ENCODE measurements around the gene FUOM.
A peak's percentile ranks its signal among the peaks of the same experiment; 100 is the strongest.

The FUOM gene, protein sequence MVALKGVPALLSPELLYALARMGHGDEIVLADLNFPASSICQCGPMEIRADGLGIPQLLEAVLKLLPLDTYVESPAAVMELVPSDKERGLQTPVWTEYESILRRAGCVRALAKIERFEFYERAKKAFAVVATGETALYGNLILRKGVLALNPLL

DNA sequence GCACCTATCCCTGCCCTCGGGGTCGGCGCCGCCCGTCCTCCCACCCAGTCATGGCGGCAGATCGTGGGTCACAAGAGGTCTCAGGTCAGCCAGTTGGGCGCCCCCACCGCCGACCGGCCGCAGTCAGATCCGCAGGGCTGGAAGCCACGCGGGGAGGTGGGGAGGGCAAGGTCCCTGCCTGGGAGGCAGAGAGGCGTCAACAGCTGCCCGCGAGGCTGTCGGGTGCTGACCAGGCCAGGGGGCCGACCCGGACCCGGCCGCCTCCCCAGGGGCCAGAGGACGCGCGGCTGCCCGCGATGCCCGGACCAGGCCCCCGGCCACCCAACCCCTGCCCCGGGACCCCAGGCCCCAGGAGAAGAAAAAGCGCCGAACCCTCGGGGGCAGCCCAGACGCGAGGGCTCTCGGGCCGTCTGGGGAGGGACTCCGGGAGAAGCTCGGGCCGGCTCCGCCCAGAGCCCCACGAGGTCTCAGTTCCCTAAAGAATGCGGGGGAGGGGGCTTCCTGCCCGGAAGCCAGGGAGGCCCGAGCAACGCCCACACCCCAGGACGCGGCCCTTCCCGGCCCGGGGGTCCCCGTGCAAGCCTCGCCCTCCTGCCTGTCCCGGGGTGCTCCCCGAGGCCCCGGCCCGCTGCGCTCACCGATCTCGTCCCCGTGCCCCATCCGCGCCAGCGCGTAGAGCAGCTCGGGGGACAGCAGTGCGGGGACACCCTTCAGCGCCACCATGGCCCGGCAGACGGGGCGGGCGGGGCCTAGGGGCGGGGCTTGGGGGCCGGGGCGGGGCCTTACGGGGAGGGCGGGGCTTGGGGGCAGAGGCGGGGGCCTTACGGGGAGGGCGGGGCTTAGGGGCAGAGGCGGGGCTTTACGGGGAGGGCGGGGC is at the start of gene FUOM:
FUOM (minus strand) TSS at position 735 of the 877 bp plus-strand sequence; CDS start at position 723, 12 bp downstream.
- DNase-seq (ENCODE audit: extremely low read depth in 1 of 2, low read depth in 1 of 2): peak in 1 of 2 donors; percentile 47

DNA sequence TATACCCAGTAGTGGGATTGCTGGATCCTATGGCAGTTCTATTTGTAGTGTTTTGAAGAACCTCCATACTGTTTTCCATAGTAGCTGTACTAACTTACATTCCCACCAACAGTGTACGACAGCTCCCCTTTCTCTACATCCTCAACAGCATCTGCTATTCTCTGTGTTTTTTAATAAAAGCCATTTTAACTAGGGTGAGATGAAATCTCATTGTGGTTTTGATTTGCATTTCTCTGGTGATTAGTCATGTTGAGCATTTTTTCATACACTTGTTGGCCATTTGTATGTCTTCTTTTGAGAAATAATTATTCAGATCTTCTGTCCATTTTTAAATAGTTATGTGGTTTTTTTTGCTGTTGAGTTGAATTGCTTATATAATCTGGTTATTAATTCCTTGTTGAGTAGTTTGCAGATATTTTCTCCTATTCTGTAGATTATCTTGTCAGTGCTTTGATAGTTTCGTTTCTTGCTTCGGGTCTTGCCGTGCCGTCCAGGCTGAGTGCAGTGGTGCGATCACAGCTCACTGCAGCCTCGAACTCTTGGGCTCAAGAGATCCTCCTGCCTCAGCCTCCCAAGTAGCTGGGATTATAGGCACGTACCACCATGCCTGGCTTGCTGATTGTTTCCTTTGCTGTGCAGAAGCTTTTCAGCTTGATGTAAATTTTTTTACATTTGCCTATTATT is 48.2 kb upstream of the FUOM start:
- DNase-seq (ENCODE audit: extremely low read depth in 1 of 2, low read depth in 1 of 2): no peak

DNA sequence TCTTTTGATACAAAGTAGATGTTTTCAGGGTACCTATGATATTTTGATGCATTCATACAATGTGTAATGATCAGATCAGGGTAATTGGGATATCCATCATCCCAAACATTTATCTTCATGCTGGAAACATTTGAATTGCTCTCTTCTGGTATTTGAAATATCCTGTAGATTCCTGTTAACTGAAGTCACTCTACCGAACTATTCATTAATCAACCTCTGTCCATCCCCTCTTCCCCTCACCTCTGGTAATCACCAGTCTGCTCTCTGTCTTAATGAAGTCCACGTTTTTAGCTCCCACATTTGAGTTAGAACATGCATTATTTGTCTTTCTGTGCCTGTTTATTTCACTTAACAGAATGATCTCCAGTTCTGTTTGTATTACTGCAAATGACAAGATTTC is 47.5 kb upstream of the FUOM start:
- DNase-seq (ENCODE audit: extremely low read depth in 1 of 2, low read depth in 1 of 2): no peak

DNA sequence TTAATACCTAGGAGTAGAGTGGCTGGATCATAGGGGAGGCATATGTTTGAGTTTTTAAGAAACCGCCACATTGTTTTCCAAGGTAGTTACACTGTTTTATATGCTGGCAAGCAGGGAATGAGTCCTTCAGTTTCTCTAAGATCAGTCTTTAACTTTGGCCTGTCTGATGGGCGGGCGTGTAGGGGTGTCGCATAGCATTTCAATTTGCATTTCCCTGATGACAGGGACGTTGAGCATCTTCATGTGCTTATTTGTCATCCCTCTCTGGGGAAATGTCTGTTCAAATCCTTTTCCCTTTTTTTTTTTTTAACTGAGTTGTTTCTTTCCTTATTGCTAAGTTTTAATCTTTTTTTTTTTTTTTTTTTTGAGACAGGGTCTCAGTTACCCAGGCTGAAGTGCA is 46.0 kb upstream of the FUOM start:
- no peak for DNase-seq (ENCODE audit: extremely low read depth in 1 of 2, low read depth in 1 of 2)

DNA sequence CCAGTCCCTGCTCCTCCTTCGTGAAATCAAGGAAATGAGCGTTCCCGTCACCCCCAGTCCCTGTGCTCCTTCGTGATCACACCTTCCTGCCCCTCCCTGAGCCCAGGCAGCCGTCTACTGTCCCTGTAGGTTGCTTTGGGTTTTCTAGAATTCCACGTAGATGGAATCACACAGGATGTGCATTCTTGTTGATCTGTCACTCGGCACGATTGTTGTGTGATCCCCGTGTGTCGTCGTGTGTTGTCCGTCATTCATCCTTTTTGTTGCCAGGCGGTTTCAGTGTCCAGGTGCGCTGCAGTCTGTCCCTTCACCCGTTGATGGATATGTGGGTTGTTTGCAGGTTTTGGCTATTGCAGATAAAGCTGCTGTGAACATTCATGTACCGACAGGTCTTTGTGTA is 45.5 kb upstream of the FUOM start:
- DNase-seq (ENCODE audit: extremely low read depth in 1 of 2, low read depth in 1 of 2): no peak

DNA sequence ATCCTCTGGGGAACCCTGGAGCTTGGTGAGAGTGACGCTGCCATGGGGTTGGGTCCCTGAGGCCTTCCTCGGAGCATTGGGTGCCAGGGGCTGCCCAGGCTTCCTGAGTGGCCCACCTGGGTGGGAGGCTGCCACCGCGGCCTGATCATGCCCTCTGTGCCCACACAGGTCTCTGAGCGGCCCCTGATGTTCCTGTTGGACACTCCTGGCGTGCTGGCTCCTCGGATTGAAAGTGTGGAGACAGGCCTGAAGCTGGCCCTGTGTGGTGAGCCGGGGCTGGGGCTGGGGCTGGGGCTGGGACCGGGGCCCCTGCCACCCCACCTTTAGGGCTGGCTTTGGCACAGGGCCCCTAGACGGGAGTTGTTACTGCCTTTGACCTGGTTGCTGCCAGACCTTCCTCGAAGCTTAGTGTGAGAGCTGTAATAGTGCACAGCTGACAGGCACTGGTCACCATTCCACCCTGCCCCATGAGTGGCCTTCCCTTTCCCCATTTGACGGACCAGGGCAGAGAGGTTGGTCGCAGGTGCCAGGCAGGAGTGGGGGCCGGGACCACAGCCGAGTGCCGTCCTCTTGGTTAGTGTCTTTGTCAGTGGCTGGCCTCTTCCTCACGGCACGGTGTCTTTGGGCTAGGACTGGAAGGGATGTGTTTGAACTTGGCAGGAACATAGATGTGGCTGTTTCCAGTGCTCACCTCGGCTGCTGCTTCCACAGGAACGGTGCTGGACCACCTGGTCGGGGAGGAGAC is 44.3 kb upstream of the FUOM start:
- no peak for DNase-seq (ENCODE audit: extremely low read depth in 1 of 2, low read depth in 1 of 2)

DNA sequence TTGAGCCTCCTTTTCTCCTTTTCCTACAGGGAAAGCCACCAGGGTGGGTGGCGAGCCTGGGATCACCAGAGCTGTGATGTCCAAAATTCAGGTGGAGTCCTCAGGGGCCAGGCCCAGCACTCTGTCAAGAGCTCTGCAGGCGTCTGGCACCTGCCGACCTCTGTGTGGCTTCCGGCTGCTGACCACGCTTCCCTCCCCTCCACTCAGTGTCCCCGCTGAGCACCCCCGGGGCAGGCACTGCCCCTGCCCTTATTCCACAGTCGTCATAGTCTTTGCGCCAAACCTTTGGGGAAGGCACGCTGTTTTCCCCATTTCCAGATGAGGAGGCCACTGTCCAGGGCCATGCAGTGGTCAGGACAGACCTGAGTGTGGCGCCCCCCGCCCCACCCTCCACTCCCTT is 43.7 kb upstream of the FUOM start:
- no peak for DNase-seq (ENCODE audit: extremely low read depth in 1 of 2, low read depth in 1 of 2)

DNA sequence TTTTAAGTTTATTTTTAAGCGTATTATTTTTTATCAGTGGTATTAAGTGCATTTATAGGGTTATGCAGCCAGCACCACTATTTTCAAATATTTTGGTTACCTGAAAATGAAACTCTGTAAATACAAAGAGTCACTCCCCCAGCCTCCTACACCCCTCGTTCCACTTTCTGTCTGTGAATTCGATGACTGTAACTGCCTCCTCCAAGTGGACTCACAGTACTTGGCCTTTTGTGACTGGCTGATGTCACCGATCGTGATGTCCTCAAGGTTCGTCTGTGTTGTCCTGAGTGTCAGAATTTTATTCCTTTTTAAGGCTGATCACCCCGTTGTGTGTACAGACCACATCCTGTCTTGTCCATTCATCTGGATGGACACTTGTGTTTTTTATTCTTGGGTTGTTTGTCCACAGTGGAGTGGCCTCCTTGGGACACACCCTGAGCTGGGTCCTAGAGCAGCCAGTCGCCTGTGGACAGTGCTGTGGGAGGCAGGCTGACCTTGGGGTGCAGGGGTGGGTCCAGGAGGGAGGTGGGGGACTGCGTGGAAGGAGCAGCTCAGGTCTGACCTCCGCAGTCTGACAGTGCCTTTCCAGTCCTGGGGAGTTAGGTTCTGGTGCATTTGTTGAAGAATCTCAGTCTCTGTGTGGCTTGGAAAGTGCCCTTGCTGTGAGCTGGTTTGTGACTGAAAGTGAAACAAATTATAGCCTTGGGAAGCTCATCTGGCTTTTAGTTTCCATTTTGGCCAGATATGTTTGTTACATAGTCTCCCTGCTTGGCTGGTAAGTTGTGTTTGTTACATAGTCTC is 43.0 kb upstream of the FUOM start:
- no peak for DNase-seq (ENCODE audit: extremely low read depth in 1 of 2, low read depth in 1 of 2)

DNA sequence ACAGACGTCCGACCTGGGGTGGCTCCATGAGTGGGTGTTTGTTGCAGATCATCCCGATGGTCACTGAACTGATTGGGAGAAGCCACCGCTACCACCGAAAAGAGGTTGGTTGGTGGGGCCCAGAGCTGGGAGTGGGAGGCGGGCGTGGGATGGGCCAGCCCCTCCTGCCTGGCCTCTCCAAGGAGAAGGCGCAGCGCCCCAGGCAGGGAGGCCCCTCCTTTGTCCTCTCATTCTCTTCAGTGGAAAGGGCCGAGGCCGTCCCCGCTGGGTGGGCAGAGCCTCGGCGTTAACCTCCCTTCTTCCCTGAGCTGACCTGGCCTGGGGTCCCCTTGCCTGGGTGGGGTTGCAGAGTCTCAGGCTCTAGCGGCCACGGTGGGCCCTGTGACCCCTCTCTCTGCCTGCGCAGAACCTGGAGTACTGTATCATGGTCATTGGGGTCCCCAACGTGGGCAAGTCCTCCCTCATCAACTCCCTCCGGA is 41.3 kb upstream of the FUOM start:
- no peak for DNase-seq (ENCODE audit: extremely low read depth in 1 of 2, low read depth in 1 of 2)

DNA sequence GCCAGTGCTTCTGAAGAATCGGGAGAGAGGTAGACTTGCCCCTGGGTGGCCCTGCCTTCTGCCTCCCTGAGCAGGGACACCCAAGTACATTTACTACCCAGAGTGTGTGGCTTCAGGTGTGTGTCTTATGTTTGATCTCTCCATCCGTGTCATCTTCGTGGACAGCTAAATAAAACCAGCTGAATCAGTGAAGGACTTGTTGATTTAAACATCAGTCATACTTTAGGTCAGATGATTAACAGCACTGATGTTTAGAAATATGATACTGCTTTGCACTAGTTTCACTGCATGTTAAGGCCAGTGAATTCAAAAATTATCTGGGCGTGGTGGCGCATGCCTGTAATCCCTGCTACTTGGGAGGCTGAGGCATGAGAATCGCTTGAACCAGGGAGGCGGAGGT is 40.1 kb upstream of the FUOM start:
- no peak for DNase-seq (ENCODE audit: extremely low read depth in 1 of 2, low read depth in 1 of 2)

DNA sequence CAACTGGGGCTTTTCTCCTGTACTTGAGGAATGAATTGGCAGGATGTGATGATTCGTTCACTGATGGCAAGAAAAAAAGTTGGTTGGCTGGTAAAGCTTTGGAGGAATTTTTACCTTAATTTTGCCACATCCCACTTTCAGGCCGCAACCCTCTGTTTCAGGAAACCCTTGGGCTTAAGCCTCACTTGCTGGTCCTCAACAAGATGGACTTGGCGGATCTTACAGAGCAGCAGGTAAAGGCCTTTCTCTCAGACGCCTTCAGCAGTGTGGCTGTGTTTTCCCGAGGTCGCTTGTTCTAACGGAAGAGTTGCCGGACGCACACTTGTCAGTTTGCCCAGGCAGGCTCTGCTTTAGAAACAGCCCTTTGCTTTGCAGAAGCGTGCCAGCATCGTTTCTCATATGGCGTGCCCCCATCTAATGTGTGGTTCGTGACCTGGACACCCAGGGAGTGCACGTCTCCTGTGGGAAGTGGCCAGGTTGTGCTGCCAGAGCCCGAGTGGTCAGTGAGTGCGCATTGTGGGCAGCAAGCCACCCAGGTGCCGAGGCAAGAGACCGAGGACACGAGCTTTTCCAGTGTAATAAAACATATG is 38.3 kb upstream of the FUOM start:
- no peak for DNase-seq (ENCODE audit: extremely low read depth in 1 of 2, low read depth in 1 of 2)

DNA sequence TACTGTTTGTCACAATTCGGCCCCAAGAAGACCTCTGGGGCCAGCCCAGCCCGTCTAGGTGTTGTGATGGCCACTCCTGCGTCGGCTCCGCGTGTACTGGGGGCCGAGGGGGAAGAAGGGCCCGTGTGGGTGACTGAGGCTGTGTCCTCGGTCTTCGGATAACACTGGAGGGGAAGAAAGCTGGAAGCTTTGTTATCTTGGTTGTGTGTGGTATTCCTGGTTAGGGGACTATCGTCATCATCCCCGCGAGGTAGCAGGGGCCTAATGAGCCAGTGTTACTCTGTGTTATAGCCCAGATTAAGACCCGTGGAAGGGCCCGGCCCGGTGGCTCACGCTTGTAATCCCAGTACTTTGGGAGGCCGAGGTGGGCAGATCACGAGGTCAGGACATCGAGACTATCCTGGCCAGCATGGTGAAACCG is 37.0 kb upstream of the FUOM start:
- no peak for DNase-seq (ENCODE audit: extremely low read depth in 1 of 2, low read depth in 1 of 2)

DNA sequence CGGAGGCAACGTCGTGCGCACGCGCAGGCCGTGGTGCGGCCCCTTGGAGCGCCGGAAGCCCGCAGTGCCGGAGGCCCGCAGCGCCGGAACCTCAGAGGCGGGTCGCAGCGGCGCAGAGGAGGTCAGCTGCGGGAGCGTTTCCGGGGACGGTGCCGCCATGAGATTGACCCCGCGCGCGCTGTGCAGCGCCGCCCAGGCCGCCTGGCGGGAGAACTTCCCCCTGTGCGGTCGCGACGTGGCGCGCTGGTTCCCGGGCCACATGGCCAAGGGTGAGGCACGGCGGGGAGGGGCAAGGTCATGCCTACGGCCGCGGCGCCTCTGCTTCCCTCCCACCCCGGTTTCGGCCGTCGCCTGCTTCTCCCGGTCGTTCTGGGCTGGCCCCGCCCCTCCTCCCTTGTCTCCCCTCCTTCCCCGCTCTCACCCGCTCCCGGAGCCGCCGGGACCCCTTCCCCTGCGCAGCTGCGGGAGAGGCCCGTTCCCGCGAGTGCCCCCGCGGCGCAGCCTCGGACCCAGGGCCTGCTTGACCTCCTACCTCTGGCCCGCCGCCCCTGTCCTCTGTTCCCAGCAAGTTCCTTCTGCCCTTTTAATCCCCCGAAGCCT is 36.3 kb upstream of the FUOM start, which contains the start of gene MTG1:
MTG1 (plus strand) TSS at position 94 of the 600 bp plus-strand sequence; CDS start at position 158, 64 bp downstream.
- peak; percentile 73 to 94 for DNase-seq (ENCODE audit: extremely low read depth in 1 of 2, low read depth in 1 of 2)

DNA sequence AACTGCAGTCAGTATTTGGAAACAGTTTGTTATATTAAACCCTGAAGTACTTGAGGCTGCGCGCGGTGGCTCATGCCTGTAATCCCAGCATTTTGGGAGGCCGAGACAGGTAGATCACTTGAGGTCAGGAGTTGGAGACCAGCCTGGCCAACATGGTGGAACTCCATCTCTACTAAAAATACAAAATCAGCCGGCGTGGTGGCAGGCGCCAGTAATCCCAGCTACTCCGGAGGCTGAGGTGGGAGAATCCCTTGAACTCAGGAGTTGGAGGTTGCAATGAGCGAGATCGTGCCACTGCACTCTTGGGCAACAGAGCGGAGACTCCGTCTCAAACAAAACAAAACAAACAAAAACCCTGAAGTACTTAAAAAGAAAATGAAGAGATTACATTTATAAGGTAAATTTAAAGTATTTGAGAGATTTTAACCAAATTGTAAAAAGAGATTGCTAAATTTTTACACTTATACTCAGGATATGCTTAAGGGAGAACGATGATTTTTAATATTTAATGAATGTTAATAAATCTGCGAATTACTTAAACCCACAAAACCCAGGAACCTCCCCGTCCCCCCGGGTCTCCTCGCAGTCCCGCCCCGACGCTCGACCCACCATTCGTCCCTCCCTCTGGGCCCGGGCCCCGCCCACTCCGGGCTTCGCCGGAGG is 35.7 kb upstream of the FUOM start:
- no peak for DNase-seq (ENCODE audit: extremely low read depth in 1 of 2, low read depth in 1 of 2)

DNA sequence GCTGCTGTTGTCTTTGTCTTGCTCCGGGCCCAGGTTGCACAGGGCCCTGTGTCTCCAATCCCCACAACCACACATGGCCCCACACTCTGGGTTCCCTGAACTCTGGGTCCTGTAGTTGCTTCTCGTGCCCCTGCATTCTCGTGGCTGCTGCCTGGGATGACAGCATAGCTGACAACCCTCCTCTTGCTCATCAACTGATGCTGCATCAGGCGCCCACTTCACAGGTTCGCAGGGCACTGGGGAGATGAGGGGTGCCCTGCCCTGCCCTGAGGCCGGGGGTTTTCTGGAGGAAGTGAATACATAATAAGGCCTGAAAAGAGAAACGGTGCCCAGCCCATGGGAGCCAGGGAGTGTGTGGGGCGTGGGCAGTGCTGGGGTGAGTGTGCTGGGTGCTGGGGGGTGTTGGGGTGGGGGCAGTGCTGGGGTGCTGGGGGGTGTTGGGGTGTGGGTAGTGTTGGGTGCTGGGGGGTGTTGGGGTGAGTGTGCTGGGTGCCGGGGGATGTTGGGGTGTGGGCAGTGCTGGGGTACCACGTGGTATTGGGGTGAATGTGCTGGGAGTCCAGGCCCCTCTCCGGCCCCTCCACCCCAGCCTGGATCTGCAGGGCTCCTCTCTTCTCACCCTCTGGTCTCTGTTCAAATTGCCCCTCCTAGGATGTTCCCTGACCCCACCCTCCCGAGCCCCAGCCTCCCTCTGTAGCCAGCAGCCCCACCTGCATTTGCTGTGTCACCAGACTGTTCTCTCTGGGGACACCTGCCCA is 34.1 kb upstream of the FUOM start:
- no peak for DNase-seq (ENCODE audit: extremely low read depth in 1 of 2, low read depth in 1 of 2)

DNA sequence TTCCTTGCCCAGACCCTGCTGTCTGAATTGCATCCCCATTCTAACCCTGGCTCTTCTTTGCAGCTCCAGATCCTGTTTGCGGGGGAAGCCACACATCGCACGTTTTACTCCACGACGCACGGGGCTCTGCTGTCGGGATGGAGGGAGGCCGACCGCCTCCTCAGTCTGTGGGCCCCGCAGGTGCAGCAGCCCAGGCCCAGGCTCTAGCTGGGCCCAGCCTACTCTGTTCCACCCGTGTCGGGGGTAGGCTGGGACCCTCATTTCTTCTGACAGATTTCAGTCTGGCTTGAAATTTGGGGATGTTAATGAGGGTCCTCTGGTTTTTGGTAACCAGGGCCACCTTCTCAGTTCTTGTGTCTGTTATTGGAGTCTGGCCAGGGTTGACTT is 33.4 kb upstream of the FUOM start:
- DNase-seq (ENCODE audit: extremely low read depth in 1 of 2, low read depth in 1 of 2): no peak

DNA sequence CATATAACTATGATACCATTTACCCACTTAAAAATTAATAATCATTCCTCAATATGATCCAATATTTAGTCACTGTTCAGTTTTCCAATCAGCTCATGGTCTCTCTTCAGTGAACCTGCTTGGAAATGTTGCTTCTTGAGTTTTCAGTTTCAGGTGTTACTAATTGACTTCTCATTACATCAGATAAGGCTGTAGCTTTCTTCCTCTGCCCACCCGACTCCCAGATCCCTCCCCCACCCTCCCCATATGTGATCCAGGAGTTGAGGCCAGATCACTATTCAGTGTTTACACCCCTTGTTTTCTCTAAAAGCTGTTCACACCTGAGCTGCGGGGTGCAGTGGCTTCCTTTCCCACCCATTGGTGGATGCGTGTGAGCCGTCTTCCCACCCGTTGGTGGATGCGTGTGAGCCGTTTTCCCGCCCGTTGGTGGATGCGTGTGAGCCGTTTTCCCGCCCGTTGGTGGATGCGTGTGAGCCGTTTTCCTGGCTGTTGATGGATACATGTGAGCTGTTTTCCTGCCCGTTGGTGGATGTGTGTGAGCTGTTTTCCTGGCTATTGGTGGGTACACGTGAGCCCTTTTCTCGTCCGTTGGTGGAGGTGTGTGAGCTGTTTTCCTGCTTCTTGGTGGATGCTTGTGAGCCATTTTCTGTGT is 32.9 kb upstream of the FUOM start:
- DNase-seq (ENCODE audit: extremely low read depth in 1 of 2, low read depth in 1 of 2): no peak

Data from activated CD8-positive, alpha-beta memory T cell treated with anti-CD3 and anti-CD28 coated beads for 1 hour (primary cell).